Spleen (tissue), 7 donors: ENCODE data around the gene KIF3A.

Source experiments
- CTCF ChIP-seq, 11 experiments: fragments of 200-600 bp in 7 of 11; fragments of 450-650 bp in 4 of 11; sonication (generic) in 4 of 11; IDR thresholded peaks in 8 of 11; conservative IDR thresholded peaks in 3 of 11; 1 replicate in 7 of 11; 2 replicates in 4 of 11; pipeline versions ENCODE4 v1.4.0 to v1.8.0; 2016 to 2021; ENCODE audit warnings: antibody characterized with exemption in 11 of 11, inconsistent platforms in 4 of 11, mild to moderate bottlenecking in 1 of 11
- POLR2AphosphoS5 ChIP-seq, 3 donors: sonication (generic); formaldehyde crosslinking; IDR thresholded peaks; one replicate each; pipeline ENCODE4 v1.5.1; 2017; ENCODE audit warnings: antibody characterized with exemption in 3 of 3
- donor health status: DM: no; HTN: no; CAD: no; lungs with moderate emphysema.
- donor health status: DM: no; HTN: no; CAD: no.
- donor health status: DM: no; HTN: no; CAD: no.

GRCh38 chr5:132692632-132692967 is 44.7 kb downstream of the KIF3A start:
- TF ChIP-seq CTCF (IDR thresholded peaks at IDR 0.05 in 8 of 11, conservative IDR thresholded peaks at IDR 0.05 in 3 of 11) (no peak), POLR2AphosphoS5 (IDR thresholded peaks at IDR 0.05) (no peak)
